ENCODE data around the gene OTUB1. TPM values are rescaled to one million over a fixed set of nuclear protein-coding genes. Genes with fewer than 3 reads are reported as not detected.

OTUB1 gene
- total RNA-seq, 1 experiment from 2014 or later = 136 TPM

GRCh38 chr11:63945477-63946163 lies 40.6 kb upstream of the OTUB1 start:
- ChIA-PET POLR2A (ENCODE audit: low non-redundant PET) (no interaction called here), CTCF (interaction anchor here (0.6 to 2.6 kb wide), 12 partner anchors 10 to 466 kb away, joined by 3 to 44 read pairs (median 4); partner anchors contain the start of genes MARK2 and ZFTA)
- BruUV-seq (replicated peaks) = no TSS peak
- TF ChIP-seq EZH2 (IDR thresholded peaks at IDR 0.05; ENCODE audit: borderline replicate concordance, low read depth, low read length, poor library complexity, severe bottlenecking) (no peak), CTCF (conservative IDR thresholded peaks at IDR 0.05; ENCODE audit: low read depth, low read length) (peak; percentile 84)
- peak; percentile 90 for DNase-seq (ENCODE audit: low spot score)
- peak overlapping the region; percentile 39 for H3K27ac ChIP-seq (ENCODE audit: low read depth, low read length, poor library complexity, severe bottlenecking)
- peaks cover 7% of the 10 kb centered on the region for H3K4me1 ChIP-seq (ENCODE audit: insufficient read depth, low read length, poor library complexity, severe bottlenecking)
- H3K27me3 ChIP-seq (replicated peaks; ENCODE audit: insufficient read depth, low read depth, low read length, poor library complexity) = no peaks in the 10 kb centered on the region
- no peaks in the 10 kb centered on the region for H3K9me3 ChIP-seq (ENCODE audit: low read depth, low read length, poor library complexity, severe bottlenecking)
- no peak overlapping the region for H3K4me3 ChIP-seq (ENCODE audit: low read depth, low read length, poor library complexity, severe bottlenecking)
- intact Hi-C loops (cut with micrococcal nuclease; ENCODE audit: unreplicated experiment) = loop anchor here (1.0 to 2.0 kb wide), 2 partner anchors 107 to 177 kb away; partner anchors contain the start of gene ZFTA
- peaks cover 30% of the 10 kb centered on the region for H3K36me3 ChIP-seq (ENCODE audit: insufficient read depth, low read length, poor library complexity, severe bottlenecking)

GRCh38 chr11:63951779-63952536 lies 34.3 kb upstream of the OTUB1 start:
- POLR2A ChIA-PET (ENCODE audit: low non-redundant PET) = interaction anchor here (1.0 kb wide), 1 partner anchor 10 kb away, joined by 3 read pairs; no protein-coding TSS in a partner anchor
- Histone ChIP-seq H3K27ac (ENCODE audit: low read depth, low read length, poor library complexity, severe bottlenecking) (peak overlapping the region; percentile 29), H3K27me3 (replicated peaks; ENCODE audit: insufficient read depth, low read depth, low read length, poor library complexity) (no peaks in the 10 kb centered on the region), H3K36me3 (ENCODE audit: insufficient read depth, low read length, poor library complexity, severe bottlenecking) (peaks cover 55% of the 10 kb centered on the region), H3K4me1 (ENCODE audit: insufficient read depth, low read length, poor library complexity, severe bottlenecking) (no peaks in the 10 kb centered on the region), H3K9me3 (ENCODE audit: low read depth, low read length, poor library complexity, severe bottlenecking) (no peaks in the 10 kb centered on the region), H3K4me3 (ENCODE audit: low read depth, low read length, poor library complexity, severe bottlenecking) (no peak overlapping the region)
- CTCF ChIA-PET = no interaction called here
- intact Hi-C loops (cut with micrococcal nuclease; ENCODE audit: unreplicated experiment) = no loop called here
- TF ChIP-seq EZH2 (IDR thresholded peaks at IDR 0.05; ENCODE audit: borderline replicate concordance, low read depth, low read length, poor library complexity, severe bottlenecking) (no peak), CTCF (conservative IDR thresholded peaks at IDR 0.05; ENCODE audit: low read depth, low read length) (no peak)
- no peak for DNase-seq (ENCODE audit: low spot score)
- no TSS peak for BruUV-seq (replicated peaks)

GRCh38 chr11:63952570-63952969 lies 33.7 kb upstream of the OTUB1 start:
- Histone ChIP-seq H3K36me3 (ENCODE audit: insufficient read depth, low read length, poor library complexity, severe bottlenecking) (peaks cover 50% of the 10 kb centered on the region), H3K27ac (ENCODE audit: low read depth, low read length, poor library complexity, severe bottlenecking) (no peak overlapping the region), H3K9me3 (ENCODE audit: low read depth, low read length, poor library complexity, severe bottlenecking) (no peaks in the 10 kb centered on the region), H3K4me1 (ENCODE audit: insufficient read depth, low read length, poor library complexity, severe bottlenecking) (no peaks in the 10 kb centered on the region), H3K4me3 (ENCODE audit: low read depth, low read length, poor library complexity, severe bottlenecking) (no peak overlapping the region), H3K27me3 (replicated peaks; ENCODE audit: insufficient read depth, low read depth, low read length, poor library complexity) (no peaks in the 10 kb centered on the region)
- no peak for DNase-seq (ENCODE audit: low spot score)
- intact Hi-C loops (cut with micrococcal nuclease; ENCODE audit: unreplicated experiment) = no loop called here
- CTCF ChIA-PET = no interaction called here
- POLR2A ChIA-PET (ENCODE audit: low non-redundant PET) = interaction anchor here (0.6 to 1.0 kb wide), 2 partner anchors 9 to 10 kb away, joined by 3 read pairs; no protein-coding TSS in a partner anchor
- no peak for TF ChIP-seq CTCF (conservative IDR thresholded peaks at IDR 0.05; ENCODE audit: low read depth, low read length)
- BruUV-seq (replicated peaks) = no TSS peak

Measured in A673 (cell line).